LNCAP (cell line): ENCODE measurements around the gene BBS2.

Experiments used
- TF ChIP-seq, protein P1 (sequence below): fragments of 450-650 bp; IDR thresholded peaks from 2 replicates; pipeline ENCODE4 v1.5.1; 2017; ENCODE audit warnings: mild to moderate bottlenecking

The BBS2 gene

GRCh38 chr16:56505181-56505580, 14.6 kb downstream of the BBS2 start:
- TF ChIP-seq, protein P1, sequence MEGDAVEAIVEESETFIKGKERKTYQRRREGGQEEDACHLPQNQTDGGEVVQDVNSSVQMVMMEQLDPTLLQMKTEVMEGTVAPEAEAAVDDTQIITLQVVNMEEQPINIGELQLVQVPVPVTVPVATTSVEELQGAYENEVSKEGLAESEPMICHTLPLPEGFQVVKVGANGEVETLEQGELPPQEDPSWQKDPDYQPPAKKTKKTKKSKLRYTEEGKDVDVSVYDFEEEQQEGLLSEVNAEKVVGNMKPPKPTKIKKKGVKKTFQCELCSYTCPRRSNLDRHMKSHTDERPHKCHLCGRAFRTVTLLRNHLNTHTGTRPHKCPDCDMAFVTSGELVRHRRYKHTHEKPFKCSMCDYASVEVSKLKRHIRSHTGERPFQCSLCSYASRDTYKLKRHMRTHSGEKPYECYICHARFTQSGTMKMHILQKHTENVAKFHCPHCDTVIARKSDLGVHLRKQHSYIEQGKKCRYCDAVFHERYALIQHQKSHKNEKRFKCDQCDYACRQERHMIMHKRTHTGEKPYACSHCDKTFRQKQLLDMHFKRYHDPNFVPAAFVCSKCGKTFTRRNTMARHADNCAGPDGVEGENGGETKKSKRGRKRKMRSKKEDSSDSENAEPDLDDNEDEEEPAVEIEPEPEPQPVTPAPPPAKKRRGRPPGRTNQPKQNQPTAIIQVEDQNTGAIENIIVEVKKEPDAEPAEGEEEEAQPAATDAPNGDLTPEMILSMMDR: no peak

DNA sequence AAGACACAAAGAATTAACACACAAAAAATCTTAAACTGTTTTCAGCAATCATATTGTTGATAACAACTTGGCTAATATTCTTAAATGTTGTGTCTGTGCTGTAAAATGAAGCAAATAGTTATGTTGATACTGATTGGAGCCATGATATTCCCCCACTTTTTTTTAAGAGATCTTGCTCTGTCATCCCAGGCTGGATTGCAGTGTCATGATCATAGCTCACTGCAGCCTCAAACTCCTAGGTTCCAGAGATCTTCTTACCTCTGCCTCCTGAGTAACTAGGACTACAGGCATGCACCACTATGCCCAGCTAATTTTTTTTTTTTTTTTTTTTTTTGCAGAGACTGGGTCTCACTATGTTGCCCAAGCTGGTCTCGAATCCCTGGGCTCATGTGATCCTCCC, 26.0 kb downstream of the BBS2 start:
- TF ChIP-seq, protein P1: no peak

DNA sequence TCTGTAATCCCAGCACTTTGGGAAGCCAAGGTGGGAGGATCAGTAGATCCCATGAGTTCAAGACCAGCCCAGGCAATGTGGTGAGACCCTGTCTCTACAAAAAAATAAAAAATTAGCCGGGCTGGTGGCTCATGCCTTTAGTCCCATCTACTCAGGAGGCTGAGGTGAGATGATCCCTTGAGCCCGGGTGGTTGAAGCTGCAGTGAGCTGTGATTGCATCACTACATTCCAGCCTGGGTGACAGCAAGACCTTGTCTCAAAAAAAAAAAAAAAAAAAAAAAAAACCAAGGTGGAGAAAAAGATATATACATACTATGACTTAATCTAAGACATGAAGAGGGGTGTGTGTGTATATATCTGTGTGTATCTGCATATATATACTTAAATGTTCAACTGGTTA, 26.7 kb downstream of the BBS2 start:
- TF ChIP-seq, protein P1: no peak

DNA sequence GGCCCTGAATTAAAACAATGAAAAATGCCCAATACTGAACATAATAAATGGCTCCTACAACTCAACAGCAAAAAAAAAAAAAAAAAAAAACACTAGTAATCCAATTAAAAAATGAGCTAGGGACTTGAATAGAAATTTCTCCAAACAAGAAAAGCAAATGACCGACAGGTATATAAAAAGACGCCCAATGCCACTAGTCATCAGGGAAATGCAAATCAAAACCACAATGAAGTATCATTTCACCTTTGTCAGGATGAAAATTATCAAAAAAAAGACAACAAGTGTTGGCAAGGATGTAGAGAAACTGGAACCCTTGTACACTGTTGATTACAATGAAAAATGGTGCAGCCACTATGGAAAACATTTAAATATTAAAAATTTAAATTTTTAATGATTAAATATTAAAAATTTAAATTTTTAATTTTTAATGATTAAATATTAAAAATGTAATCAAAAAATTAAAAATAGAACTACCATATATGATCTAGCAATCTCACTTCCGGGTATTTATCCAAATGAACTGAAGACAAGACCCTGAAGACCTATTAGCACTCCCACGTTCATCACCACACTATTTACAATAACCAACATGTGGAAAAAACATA, 28.1 kb downstream of the BBS2 start:
- TF ChIP-seq, protein P1: no peak

DNA sequence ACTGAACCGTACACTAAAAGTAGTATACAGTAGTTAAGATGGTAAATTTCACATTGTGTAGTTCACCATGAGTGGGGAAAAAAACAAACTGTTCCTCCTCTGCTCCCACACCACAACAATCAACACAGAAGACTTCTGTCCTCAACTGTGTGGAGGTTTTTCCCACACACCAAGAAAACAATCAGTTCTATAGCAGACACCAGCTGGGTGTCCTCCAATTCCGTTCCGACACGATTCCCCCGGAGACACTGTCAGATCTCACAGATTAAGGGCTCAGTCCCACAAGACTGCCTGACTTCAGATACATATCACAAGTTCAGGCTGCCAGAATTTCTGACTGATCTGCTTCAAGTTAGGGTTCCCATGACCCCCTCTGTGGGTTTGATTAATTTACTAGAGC, 31.8 kb downstream of the BBS2 start:
- TF ChIP-seq, protein P1: no peak

DNA sequence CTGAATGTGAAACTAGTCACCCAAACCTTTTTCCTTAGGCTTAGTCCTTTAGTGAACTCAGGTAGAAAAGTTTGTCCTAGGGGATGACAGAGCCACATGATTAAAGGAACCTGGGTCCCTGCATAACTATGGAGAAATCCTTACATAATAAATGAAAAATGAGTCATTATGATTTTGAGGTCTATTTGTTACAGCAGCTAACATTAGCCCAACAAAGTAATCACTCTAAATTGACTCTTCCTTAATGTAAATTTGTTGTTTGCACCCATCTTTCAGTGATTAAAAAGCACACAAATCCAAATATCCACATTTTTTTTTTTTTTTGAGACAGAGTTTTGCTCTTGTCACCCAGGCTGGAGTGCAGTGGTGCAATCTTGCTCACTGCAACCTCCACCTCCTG, 36.4 kb downstream of the BBS2 start:
- TF ChIP-seq, protein P1: no peak

GRCh38 chr16:56482683-56483236, 37.1 kb downstream of the BBS2 start:
- TF ChIP-seq, protein P1: no peak
